BLaER1 treated with 17β-estradiol and CSF1 and Interleukin-3, amounts not matched to agents 10 nM and 100 nM (cell line): ENCODE data around the gene FKBP1A.

Experiments
- H3K27ac ChIP-seq, 11 experiments: shearing (Covaris generic); formaldehyde crosslinking; 2 replicates each; pipeline ENCODE4 v1.8.1; 2022
- H3K27me3 ChIP-seq, 11 experiments: shearing (Covaris generic); formaldehyde crosslinking; 2 replicates each; pipeline ENCODE4 v1.8.1; 2022
- H3K36me3 ChIP-seq, 11 experiments: shearing (Covaris generic); formaldehyde crosslinking; 2 replicates each; pipeline ENCODE4 v1.8.1; 2022
- H3K4me1 ChIP-seq, 10 experiments: shearing (Covaris generic); formaldehyde crosslinking; 2 replicates each; pipeline ENCODE4 v1.8.1; 2022
- H3K4me2 ChIP-seq, 11 experiments: shearing (Covaris generic); formaldehyde crosslinking; 2 replicates each; pipeline ENCODE4 v1.8.1; 2022
- H3K4me3 ChIP-seq, 10 experiments: shearing (Covaris generic); formaldehyde crosslinking; 2 replicates each; pipeline ENCODE4 v1.8.1; 2022
- H3K9ac ChIP-seq, 11 experiments: shearing (Covaris generic); formaldehyde crosslinking; 2 replicates each; pipeline ENCODE4 v1.8.1; 2022
- H3K9me3 ChIP-seq, 11 experiments: shearing (Covaris generic); formaldehyde crosslinking; replicated peaks in 1 of 11; 2 replicates each; pipeline ENCODE4 v1.8.1; 2022
- H4K20me1 ChIP-seq, 11 experiments: shearing (Covaris generic); formaldehyde crosslinking; 2 replicates each; pipeline ENCODE4 v1.8.1; 2022
- Cebpa-rat ChIP-seq, 11 experiments: shearing (Covaris generic); IDR thresholded peaks; 2 replicates each; pipeline ENCODE4 v1.8.1; 2022

FKBP1A gene

DNA sequence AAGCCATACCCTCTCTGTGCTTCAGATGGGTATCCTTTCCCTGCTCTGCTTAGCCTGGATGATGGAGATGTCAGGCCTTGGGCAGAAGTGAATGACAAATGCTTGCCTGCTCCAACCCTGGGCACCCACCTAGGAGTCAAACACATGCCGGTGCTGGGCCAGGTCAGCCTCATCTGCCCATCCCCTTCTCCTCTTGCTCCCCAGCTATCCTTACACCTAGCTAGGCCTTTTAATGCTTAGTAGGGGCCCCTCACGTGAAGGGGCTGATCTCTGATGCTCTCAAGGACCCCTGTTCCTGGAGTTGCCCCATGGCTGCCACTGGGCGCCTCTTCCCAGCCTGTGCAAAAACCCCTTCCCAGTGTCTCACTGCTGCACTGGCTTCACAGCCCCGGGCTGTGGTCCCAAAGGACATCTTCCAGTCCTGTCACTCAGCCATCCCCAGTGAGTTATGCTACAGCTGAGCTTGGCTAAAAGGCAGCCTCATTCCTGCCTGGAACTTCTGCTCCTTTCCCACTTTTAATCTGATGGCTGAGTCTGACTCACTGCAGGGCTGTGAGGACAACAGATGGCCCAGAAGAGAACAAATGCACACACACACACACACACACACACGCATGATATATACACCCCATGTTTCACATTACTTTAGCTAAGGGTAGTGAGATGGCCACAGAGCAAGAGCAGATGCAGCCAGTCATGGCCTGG is 51.1 kb downstream of the FKBP1A start:
- H3K4me2 ChIP-seq, result no peak overlapping the region
- peaks cover 2 to 5% (median 3%) of the 10 kb centered on the region in 11 experiments; a peak in 13 of 22 replicates for H3K9me3 ChIP-seq
- peaks cover 0 to 6% (median 2%) of the 10 kb centered on the region in 10 experiments; a peak in 4 of 20 replicates for H3K4me1 ChIP-seq
- H3K36me3 ChIP-seq, result peaks cover 4 to 50% (median 17%) of the 10 kb centered on the region in 11 experiments; a peak in 13 of 22 replicates
- no peak overlapping the region for H3K27ac ChIP-seq
- H3K4me3 ChIP-seq, result no peak overlapping the region
- H3K27me3 ChIP-seq, result no peaks in the 10 kb centered on the region
- no peak overlapping the region for H3K9ac ChIP-seq
- H4K20me1 ChIP-seq, result peaks cover 0 to 41% (median 17%) of the 10 kb centered on the region in 11 experiments; a peak in 14 of 22 replicates
- no peak for TF ChIP-seq Cebpa-rat (IDR thresholded peaks at IDR 0.05)

GRCh38 chr20:1338801-1339200 is 54.1 kb downstream of the FKBP1A start:
- Histone ChIP-seq H3K4me2 (no peak overlapping the region), H3K36me3 (peaks cover 3 to 50% (median 23%) of the 10 kb centered on the region in 11 experiments; a peak in 18 of 22 replicates), H3K27ac (no peak overlapping the region), H3K4me3 (no peak overlapping the region), H3K9me3 (no peaks in the 10 kb centered on the region), H4K20me1 (peaks cover 7 to 45% (median 30%) of the 10 kb centered on the region in 11 experiments; a peak in 16 of 22 replicates), H3K9ac (no peak overlapping the region), H3K27me3 (no peaks in the 10 kb centered on the region), H3K4me1 (peaks cover 0 to 14% (median 12%) of the 10 kb centered on the region in 10 experiments; a peak in 15 of 20 replicates)
- TF ChIP-seq Cebpa-rat (IDR thresholded peaks at IDR 0.05), result no peak

- Histone ChIP-seq H4K20me1 (peaks cover 9 to 52% (median 37%) of the 10 kb centered on the region in 11 experiments; a peak in 18 of 22 replicates), H3K36me3 (peaks cover 10 to 55% (median 30%) of the 10 kb centered on the region in 11 experiments; a peak in 21 of 22 replicates), H3K9me3 (no peaks in the 10 kb centered on the region), H3K27ac (no peak overlapping the region), H3K9ac (no peak overlapping the region), H3K27me3 (no peaks in the 10 kb centered on the region), H3K4me1 (peaks cover 2 to 14% (median 13%) of the 10 kb centered on the region in 10 experiments; a peak in 18 of 20 replicates), H3K4me3 (no peak overlapping the region), H3K4me2 (no peak overlapping the region)
- no peak for TF ChIP-seq Cebpa-rat (IDR thresholded peaks at IDR 0.05)
Observed at GRCh38 chr20:1338096-1338495, 54.8 kb downstream of the FKBP1A start.

GRCh38 chr20:1337441-1337840 is 55.4 kb downstream of the FKBP1A start:
- no peak overlapping the region for H3K27ac ChIP-seq

DNA sequence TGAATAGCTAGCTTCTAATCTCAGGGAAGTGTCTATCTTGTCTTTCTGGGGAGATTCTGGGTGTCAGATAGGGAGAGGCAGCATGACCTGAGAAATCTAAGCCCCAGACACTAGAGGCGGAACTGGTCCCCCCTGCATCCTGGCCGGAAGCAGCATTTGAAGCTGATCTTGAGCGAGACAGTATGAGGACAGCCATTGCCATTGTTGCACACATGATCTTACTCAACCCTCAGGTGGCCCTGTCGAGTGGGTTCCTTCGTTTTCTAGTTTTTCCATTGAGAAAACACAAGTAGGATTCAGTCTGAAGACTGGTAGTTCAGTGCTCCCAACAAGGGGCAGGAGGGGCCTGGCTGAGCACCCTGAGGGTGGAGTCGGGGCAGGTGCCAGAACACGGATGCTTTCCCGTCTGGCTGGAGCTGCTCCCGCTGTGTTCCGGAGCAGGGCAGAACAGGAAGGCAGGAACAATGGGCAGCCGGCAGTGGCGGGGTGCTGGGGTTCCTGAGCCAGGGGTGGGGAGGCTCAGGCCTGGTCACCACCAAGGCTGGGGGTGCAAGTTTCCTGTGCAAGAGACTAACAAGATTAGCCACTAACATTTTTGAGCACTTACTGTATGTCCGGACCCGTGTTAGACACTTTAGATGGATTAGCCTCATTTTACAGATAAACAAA is 56.0 kb downstream of the FKBP1A start:
- no peak overlapping the region for H3K9ac ChIP-seq
- no peaks in the 10 kb centered on the region for H3K27me3 ChIP-seq
- H3K4me3 ChIP-seq, result no peak overlapping the region
- peaks cover 8 to 21% (median 13%) of the 10 kb centered on the region in 10 experiments; a peak in 18 of 20 replicates for H3K4me1 ChIP-seq
- no peaks in the 10 kb centered on the region for H3K9me3 ChIP-seq
- H3K36me3 ChIP-seq, result peaks cover 22 to 67% (median 42%) of the 10 kb centered on the region in 11 experiments; a peak in 21 of 22 replicates
- H3K27ac ChIP-seq, result no peak overlapping the region
- H4K20me1 ChIP-seq, result peaks cover 10 to 64% (median 47%) of the 10 kb centered on the region in 11 experiments; a peak in 19 of 22 replicates
- H3K4me2 ChIP-seq, result no peak overlapping the region
- no peak for TF ChIP-seq Cebpa-rat (IDR thresholded peaks at IDR 0.05)

More at GRCh38 chr20:1337441-1337840, 55.4 kb downstream of the FKBP1A start:
- Histone ChIP-seq H3K36me3 (peaks cover 17 to 62% (median 36%) of the 10 kb centered on the region in 11 experiments; a peak in 21 of 22 replicates), H3K4me3 (no peak overlapping the region), H3K4me1 (peaks cover 8 to 20% (median 13%) of the 10 kb centered on the region in 10 experiments; a peak in 18 of 20 replicates), H3K27me3 (no peaks in the 10 kb centered on the region), H3K9ac (no peak overlapping the region), H3K4me2 (no peak overlapping the region), H3K9me3 (no peaks in the 10 kb centered on the region), H4K20me1 (peaks cover 10 to 58% (median 44%) of the 10 kb centered on the region in 11 experiments; a peak in 18 of 22 replicates)
- TF ChIP-seq Cebpa-rat (IDR thresholded peaks at IDR 0.05), result no peak

GRCh38 chr20:1335961-1336698 is 56.7 kb downstream of the FKBP1A start:
- Histone ChIP-seq H3K9ac (no peak overlapping the region), H4K20me1 (peaks cover 7 to 71% (median 41%) of the 10 kb centered on the region in 11 experiments; a peak in 19 of 22 replicates), H3K4me3 (no peak overlapping the region), H3K27ac (no peak overlapping the region), H3K4me2 (no peak overlapping the region), H3K4me1 (peaks cover 8 to 21% (median 13%) of the 10 kb centered on the region in 10 experiments; a peak in 18 of 20 replicates), H3K9me3 (no peaks in the 10 kb centered on the region), H3K36me3 (peaks cover 29 to 67% (median 48%) of the 10 kb centered on the region in 11 experiments; a peak in 21 of 22 replicates), H3K27me3 (no peaks in the 10 kb centered on the region)
- no peak for TF ChIP-seq Cebpa-rat (IDR thresholded peaks at IDR 0.05)

GRCh38 chr20:1334761-1335160 is 58.1 kb downstream of the FKBP1A start:
- no peaks in the 10 kb centered on the region for H3K9me3 ChIP-seq
- no peak overlapping the region for H3K4me3 ChIP-seq
- TF ChIP-seq Cebpa-rat (IDR thresholded peaks at IDR 0.05), result no peak
- peak overlapping the region in 9 of 11 experiments; percentile 8 to 40 (median 27); a peak in 9 of 22 replicates for H3K4me2 ChIP-seq
- peaks cover 15 to 84% (median 53%) of the 10 kb centered on the region in 11 experiments; a peak in 19 of 22 replicates for H4K20me1 ChIP-seq
- peaks cover 15 to 30% (median 23%) of the 10 kb centered on the region in 10 experiments for H3K4me1 ChIP-seq
- H3K27ac ChIP-seq, result no peak overlapping the region
- no peaks in the 10 kb centered on the region for H3K27me3 ChIP-seq
- no peak overlapping the region for H3K9ac ChIP-seq
- peaks cover 30 to 74% (median 48%) of the 10 kb centered on the region in 11 experiments for H3K36me3 ChIP-seq

- Histone ChIP-seq H3K4me1 (peaks cover 16 to 34% (median 26%) of the 10 kb centered on the region in 10 experiments), H3K4me2 (peak overlapping the region in 6 of 11 experiments; percentile 10 to 40 (median 28); a peak in 5 of 22 replicates), H3K27me3 (no peaks in the 10 kb centered on the region), H3K9me3 (no peaks in the 10 kb centered on the region), H3K9ac (no peak overlapping the region), H3K27ac (no peak overlapping the region), H3K36me3 (peaks cover 30 to 73% (median 48%) of the 10 kb centered on the region in 11 experiments), H3K4me3 (no peak overlapping the region), H4K20me1 (peaks cover 17 to 89% (median 54%) of the 10 kb centered on the region in 11 experiments; a peak in 19 of 22 replicates)
- TF ChIP-seq Cebpa-rat (IDR thresholded peaks at IDR 0.05), result no peak
Observed at GRCh38 chr20:1334370-1334731, 58.5 kb downstream of the FKBP1A start.
